GM21447 (cell line): ENCODE measurements around the gene PLXND1.

ENCODE experiments used
- ATAC-seq: cut with Tn5 transposase; IDR thresholded peaks from one replicate; pipeline ENCODE4 v1.9.1; 2021; ENCODE audit not compliant: unreplicated experiment

Gene PLXND1

GRCh38 chr3:129602309-129602708, 4.2 kb downstream of the PLXND1 start:
- no peak for ATAC-seq

- no peak for ATAC-seq
These were observed 4.8 kb downstream of the PLXND1 start for GRCh38 chr3:129601713-129602112.

- ATAC-seq: no peak
These were observed 6.1 kb downstream of the PLXND1 start for GRCh38 chr3:129600348-129600747.

DNA sequence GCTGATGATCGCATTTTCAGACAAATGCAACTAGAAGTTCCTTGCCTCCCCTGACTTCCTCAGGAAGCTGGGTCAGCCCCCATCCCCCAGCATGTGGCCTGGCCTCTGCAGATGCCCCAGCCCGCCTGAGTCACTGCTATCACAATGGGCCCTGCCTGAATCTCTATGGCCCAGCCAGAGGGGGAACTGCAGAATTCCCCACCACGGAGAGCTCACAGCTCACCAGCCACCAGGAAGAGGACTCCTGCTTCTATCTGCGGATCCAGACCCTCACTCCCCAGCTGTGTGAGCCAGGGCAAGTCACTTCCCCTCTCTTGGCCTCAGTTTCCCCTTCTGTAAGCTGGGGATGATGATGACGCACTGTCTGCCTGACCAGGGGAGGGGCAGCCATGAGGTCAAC, 6.9 kb downstream of the PLXND1 start:
- ATAC-seq: no peak

- no peak for ATAC-seq
These were observed 7.4 kb downstream of the PLXND1 start for GRCh38 chr3:129599073-129599472.

DNA sequence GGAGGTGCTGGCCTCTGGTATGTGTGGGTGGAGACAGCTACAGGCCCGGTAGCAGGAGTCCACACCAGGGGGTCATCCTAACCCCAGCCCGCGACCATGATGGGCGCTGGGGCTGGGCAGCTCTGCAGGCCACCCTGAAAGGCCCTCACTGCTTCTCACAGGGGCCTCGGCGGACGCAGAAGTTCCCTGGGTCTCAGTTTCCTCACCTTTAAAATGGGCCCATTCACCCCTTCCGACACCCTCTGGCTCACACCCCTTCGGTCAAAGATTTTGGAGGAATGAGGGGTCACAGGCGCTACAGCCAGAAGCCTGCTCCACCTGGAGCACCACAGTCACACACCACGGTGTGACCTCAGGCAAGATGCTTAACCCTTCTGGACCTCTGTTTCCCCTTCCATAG, 8.0 kb downstream of the PLXND1 start:
- no peak for ATAC-seq

DNA sequence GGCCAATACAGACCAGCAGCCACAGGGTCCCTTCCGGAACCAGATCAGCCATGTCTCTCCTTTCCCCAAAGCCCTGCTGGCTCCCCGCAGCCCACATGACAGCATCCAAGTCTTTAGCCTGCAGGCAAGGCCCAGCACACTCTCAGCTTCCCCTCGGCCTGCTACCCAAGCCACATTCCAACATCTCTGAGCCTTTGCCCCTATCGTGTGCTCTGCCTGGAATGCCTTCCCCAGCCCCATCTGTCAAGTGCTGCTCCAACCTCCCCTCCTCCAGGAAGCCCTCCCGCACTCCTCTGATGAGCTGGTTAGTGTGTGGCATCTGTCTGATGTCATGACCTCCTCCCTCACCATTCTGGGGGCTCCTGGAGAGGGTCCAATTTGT, 8.5 kb downstream of the PLXND1 start:
- no peak for ATAC-seq

DNA sequence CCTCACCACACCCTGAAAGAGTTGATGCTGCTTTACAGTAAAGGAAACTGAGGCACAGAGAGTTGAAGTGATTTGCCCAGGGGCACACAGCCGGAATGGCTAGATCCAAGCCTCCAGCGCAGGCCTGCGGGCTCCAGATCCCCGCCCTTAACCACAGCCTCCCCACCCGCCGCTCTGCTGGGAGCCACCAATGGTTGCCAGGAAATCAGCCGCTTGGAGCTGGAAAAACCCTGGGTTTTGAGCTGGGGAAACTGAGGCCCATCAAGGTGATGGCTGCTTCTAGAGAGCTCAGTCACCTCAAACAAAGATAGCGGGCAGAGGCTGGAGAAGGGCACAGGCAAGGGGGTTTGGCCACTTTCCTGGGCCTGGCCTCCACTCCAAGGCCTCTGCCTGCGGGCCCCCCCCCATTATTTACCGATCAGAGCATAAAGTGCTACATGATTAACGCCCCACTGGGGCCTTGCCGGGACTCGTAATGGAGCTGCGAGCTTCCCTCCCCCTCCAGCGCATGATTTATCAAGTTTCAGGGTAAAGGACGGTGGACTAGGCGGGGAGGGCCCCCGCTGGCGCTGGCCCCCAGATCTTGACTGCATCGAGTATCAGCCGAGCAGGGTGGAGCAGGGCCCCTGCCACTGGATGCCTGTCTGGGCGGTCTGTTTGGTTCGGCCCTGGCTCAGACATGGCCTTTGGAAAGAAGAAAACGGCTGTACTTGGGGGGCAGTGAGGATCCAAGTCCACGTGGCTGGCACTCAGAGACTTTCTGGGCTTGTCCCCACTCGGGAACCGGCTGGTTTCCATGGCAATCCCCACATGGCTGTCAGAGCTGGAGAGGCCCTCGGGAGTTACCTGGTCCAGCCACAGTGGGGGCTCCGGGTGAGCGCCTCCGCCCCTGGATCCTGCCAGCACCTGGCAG, 9.1 kb downstream of the PLXND1 start:
- ATAC-seq: no peak

DNA sequence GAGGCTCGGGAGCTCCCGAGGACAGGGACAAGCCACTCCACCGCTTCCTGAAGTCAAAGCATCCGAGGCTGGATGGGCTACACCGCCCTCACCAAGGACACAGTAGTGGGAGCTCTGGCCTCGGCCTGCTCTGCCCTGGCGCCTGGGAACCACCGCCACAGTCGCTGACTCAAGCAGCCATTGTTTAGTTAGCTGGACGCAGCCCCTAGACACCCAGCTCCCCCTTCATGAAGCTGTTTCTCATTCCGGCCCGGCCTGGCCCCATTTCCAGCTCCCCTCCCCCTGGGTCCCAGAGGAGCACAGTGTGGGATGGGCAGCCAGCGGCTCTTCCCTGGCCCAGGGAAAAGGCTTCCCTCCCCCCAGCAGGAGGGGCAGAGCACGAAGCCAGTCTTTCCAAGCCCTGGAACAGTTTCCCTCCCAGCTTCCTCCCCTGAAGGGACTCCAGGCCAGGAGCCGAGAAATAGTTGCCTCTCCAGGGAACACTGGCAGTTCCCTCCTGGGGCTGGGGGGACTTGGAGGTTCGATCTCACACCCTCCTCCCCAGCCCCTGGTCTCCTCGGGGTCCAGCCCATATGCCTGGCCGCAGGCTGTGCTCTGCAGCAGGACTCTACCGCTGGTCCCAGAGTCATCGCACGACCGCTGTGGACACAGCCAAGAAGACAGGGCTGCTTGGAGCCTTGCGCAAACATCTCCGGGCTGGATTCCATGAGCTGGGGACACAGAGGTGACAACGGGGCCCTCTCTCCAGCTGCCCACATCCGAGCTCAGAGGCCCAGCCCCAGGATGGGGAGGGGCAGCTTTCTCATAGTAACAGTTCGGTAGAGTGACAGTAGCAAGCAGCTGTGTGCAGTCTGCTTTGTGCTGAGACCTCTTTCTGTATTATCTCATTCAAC, 10.0 kb downstream of the PLXND1 start:
- ATAC-seq: no peak

GRCh38 chr3:129595544-129596193, 10.8 kb downstream of the PLXND1 start:
- no peak for ATAC-seq

DNA sequence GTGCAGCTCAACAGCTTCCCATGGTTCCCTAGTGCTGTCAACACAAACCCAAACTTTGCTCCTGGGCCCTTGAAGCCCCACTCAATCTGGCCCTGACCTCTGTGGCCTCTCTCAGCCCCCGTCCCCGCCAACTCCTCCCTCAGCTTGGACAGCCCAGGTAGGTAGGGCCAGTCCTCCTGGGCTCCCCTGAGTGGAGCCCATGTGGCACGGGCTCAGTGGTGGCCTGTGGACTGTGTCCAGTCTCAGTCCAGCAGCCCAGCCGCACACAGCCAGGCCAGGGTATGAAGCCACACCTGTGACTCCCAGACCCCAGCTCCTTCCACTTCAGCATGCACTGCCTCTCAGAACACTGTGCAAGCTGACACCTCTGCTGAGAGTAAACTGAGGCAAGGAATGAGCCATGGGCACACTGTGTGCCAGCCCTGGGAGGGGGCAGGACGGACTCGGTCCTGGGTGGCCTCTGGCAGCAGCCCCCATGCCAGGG, 11.5 kb downstream of the PLXND1 start:
- no peak for ATAC-seq

GRCh38 chr3:129594409-129594808, 12.1 kb downstream of the PLXND1 start:
- no peak for ATAC-seq

DNA sequence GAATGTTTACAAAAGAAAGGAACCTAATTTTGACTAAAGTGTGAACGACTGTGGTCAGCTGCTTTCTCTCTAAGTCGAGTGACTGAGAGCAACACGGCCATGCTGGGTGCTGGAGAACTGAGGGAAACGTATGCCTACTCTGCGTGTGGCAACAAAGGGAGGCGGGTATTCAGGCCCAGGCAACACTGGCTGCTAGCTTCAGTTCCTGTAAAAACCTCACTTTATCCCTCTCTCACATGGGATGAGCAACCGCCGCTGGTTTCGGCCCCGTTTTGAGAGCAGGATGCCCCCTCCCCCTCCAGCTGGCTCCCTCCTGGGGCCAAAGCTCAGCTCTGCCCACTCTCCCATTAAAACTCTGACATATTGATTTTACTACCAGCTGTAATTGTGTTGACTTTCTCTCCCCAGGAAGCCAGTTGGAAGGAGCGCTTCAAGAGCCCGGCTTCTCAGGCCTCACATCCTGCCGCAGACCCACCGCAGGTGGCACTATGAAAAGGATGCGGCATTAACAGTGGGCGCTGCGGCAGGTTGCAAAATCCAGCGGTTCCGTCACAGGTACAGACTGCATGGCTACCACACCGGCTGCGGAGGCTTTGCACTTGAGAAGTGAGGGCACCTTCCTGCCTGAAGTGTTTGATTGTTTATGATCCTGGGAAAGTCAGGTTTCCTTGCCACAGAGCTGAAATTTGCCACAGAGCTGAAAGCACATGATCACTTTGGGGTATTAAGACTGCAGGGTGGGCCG, 12.7 kb downstream of the PLXND1 start:
- no peak for ATAC-seq

DNA sequence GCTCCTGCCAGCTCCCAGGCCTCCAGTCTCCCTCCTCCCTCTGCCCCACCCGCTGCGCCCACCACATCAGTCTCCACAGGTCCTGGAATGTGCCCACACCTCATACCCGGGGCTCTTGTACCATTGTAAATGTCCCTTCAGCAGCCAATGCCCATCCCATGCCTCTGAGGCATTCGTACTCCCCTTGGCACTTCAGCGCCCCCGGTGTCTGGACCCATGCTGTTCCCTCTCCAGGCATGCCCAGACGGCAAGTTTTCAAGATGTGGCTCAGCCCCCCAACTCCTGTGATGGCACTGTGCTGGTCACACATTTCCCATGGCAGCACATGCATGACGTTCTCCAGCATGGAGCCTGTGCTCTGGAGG, 13.3 kb downstream of the PLXND1 start:
- ATAC-seq: no peak

GRCh38 chr3:129592381-129593131, 13.9 kb downstream of the PLXND1 start:
- no peak for ATAC-seq

DNA sequence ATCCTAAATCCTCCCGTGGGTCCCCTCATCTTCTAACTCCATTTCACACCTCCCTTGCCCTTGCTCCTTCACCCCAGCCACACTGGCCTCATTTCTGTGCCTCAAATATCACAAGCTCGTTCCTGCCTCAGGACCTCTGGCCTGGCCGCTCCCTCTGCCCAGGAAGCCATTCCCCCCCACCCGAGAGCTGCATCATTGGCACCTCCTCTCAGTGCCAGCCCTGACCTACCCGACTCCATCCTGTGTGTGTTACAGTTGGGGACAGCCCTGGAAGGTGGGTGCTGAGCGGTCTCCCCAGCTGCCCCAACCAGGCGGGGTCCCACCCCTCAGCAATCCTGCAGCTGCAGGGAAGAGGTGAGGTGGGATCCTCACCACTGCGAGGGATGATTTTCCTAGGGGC, 14.5 kb downstream of the PLXND1 start:
- no peak for ATAC-seq

- ATAC-seq: no peak
These were observed 16.3 kb downstream of the PLXND1 start for GRCh38 chr3:129590215-129590614.

GRCh38 chr3:129587566-129588210, 18.8 kb downstream of the PLXND1 start:
- ATAC-seq: no peak

GRCh38 chr3:129586746-129587430, 19.6 kb downstream of the PLXND1 start:
- ATAC-seq: no peak
